Measurements from ENCODE around the gene TFCP2L1.

The TFCP2L1 gene

DNA sequence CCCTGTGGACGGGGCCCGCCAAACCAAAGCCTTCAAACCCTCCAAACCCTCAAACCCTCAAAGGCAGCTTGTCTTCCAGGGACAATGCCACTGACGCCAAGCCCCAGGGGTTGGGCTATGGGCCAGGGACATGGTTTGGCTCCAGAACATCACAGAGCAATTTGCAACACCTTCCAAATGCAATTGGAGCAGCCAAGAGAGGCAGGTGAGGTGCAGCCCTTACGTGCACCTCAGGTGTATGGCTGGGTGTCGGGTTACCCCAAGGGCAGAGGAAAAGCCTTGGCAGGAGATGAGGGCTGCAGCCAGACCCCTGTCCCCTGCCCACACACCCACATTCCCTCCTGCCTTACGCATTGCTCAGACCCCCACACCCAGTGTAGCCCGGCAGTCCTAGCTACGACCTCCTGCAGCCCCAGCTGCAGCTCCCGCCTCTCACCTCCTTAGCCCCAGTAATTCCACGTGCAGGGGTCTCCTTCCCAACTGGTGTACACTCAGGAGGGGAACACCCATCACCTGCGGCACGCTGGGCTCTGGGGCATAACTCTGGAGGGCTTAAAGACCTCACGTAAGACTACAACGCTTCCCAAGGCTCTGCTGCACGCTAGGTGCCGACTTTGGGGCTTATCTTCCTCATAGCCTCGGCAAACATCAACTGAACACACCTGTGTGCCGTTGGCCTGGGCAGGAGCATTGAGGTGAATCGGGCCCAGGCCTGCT lies 88.7 kb downstream of the TFCP2L1 start:
- no peak for DNase-seq (ENCODE audit: low read depth in 2 of 2)

DNA sequence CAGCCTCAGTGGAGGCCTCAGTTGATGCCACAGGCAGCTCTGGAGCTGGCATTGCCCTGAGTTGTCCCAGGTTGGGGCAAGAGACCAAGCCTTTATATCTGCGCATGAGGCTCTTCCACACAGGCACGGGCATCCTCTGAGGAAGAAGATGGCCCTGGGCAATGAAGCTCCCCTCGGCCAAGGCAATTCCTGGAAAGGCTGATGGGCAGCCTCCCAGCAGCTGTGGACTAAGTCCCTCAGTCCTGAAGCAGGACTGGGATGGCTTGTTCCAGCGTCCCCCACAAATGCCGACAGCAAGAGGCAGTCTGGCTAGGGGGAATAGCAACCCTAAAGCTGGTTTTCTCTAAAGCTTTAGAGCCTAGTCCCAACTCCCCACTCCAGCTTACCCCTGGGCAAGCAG lies 90.0 kb downstream of the TFCP2L1 start:
- DNase-seq (ENCODE audit: low read depth in 2 of 2), result no peak

DNA sequence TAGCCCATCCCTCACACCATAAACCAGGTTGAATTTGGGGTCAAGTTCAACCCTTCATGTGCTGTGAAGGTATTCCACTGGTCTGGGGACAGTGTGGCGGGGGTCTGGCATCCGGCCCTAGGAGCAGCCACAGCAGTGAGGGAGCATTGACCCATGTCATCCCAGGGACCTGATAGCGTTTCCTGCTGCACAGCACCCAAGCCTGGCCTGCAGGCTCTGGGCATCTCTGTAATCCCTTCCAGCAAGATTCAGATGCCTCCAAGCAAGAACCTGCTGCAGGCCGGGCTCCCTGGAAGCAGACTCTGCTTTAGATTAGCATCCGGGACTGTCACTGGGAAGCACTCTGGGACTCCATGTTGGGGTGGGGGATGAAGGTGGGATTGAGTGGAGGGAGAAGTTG lies 90.4 kb downstream of the TFCP2L1 start:
- no peak for DNase-seq (ENCODE audit: low read depth in 2 of 2)

DNA sequence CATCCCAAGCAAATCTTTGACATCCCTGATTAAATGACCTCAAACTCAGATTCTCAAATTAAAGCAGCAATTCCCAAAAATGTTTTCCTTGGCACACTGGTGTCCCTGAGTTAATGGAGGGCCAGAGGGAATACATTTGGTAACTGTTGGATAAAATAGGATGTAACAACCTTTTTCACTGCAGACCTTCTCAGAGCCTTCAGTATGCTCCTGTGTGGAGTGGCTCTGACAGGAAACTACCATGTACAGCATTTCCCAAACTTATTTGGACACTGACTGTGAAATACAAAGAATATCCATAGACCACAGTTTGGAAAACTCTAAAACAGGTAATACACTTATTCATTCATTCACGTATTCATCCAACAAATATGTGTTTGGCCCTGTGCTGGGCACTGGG lies 91.8 kb downstream of the TFCP2L1 start:
- DNase-seq (ENCODE audit: low read depth in 2 of 2), result no peak

DNA sequence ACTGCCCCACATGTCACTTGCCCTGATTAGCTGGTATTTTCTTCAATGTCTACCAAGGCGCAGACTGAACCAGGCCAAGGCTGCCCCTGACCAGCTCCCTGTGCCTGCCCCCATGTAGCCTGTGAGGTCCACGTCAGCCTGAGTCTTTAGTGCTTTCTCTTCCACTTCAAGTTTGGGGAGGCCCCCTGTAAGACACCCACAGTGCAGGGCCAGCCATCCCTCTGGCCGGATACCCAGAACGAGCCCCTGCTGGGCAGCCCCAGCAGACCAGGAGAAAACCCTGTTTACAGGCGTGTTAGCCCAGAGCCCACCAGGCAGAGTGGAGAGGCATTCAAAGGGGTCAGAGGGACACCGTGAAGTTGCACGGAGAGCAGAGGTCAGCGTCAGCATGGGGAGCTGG lies 92.4 kb downstream of the TFCP2L1 start:
- DNase-seq (ENCODE audit: low read depth in 2 of 2), result no peak

DNA sequence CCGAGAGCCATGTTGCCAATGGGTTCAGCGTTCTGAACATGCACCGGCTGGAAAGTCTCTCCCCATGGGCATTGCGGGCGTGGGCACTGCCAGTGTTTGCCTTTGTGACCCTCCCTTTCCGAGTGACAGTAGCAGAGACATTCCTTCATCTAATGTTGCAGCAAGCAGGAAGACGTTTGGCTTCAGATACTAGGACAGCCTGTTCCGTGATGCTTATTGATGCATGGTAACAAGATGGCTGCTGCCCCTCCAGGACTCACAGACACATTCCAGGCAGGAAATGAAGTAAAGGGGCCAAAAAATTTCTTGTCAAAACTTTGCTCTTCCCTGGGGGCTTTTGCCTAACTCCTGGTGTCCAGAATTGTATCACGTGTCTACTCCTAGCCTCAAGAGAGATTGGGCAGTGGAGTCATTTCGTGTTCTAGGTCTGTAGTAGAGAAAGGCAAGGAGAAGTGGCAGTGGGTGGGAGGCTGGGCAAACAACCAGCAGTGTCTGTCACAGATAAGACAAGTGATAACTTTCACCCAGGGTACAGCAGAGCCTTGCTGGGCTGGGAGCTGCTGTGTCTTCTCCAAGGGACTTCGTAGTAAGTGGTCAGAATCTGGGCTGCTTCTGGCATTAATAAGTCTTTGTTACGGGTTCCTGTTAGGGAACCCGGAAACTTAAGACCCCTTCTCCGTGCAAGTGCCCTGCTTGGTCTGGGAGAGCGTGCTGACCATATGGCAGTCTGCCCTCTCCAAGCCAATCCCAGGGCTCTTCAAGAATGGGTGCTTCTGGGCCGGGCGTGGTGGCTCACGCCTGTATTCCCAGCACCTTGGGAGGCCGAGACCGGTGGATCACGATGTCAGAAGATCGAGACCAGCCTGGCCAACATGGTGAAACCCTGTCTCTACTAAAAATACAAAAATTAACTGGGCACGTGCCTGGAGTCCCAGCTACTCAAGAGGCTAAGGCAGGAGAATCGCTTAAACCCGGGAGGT lies 93.5 kb downstream of the TFCP2L1 start:
- no peak for DNase-seq (ENCODE audit: low read depth in 2 of 2)

DNA sequence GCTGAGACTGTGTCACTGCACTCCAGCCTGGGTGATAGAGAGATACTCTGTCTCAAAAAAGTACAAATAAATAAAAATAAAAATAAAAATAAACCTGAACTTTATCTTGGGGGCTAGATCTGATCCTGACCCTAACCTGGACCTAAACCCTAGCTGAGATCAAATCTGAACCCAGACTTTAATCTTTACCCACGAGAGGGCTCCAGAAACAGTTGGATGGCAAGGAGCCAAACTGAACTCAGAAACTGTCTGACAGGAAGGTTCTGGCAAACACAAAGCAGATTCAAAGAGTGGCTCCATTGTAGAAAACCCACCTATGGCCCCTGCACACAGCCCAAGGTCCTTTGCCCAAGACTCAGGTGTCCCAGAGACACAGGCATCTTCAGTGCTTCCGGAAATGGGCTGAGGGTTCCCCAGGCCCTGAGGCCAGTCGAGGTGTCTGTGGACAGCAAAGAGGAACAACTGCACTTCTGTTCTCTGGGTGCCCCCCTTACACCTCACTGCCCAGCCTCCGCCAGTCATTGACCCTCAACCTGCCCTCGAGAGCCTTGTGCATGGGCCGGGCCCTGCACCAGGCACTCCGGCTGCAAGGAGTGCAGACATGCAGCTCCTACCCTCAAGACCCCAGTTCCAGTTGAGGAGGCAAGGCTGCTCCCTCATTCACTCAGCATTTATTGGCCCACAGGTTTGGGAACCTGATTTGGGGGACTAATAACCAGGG lies 95.2 kb downstream of the TFCP2L1 start:
- DNase-seq (ENCODE audit: low read depth in 2 of 2), result no peak

DNA sequence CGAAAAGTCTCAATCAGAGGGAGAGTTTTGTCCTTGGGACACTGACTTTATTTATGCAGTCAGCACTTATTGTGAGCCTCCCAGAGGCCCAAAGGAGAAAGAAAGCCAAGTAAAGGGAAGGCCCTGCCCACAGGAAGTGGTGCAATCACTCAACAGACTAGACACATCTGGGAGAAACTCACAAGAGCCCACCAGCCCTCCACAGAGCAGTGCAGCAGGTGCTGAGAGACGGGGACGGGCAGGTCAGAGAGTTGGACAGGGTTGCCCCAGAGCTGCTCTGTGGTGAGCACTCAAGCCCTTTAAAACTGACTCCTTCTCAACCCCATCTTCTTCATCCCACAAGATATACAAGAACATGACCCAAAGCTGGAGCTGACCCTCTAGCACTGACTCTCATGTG lies 96.0 kb downstream of the TFCP2L1 start:
- DNase-seq (ENCODE audit: low read depth in 2 of 2), result no peak

DNA sequence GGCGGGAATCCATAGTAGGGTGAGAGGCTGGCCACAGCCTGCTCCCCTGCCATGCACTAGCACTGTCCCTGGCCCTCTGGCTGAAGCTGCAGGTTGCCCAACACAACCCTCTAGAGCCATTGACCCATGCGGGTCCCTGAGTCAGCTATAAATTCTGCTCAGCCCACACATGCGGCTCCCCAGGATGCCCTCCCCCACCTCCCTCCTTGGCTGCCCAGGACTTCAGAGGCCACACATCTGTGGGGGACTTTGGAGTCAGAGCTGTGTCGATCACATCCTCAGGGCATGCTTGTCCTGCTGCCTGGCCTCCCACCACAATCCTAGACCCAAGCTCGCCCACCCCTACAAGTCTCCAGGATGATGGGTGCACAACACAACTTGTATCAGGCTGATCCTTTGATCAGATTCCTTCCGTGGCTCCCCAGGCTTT lies 97.0 kb downstream of the TFCP2L1 start:
- DNase-seq (ENCODE audit: low read depth in 2 of 2), result no peak

DNA sequence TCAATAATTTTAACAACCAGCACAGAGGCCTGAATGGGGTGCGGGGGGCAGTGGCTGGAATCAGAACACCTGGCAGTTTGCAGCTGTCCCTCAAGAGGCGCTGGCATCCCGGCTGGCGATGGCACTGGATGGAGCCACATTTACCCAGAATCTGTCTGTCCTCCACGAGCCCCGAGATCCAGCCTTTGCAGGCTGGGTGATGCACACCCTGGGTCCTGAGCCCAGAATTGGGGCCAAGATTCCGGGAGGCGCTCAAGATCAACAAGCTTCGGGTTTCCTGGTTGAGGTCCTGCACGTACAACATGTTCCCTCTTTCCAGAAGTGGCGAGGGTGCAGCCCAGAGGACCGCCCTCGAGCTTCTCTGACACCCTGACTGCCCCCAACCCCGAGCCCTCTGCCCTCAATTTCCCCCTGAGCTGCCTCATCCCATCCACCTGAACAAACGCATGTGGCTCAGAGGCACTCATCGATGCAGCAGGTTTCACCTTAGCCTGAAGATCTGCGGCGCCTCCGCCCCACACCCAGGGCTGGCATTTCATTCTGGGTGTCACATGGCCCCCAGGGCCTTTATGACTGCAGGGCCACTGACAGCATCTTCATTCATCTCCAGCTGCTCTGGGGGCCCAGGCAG lies 97.5 kb downstream of the TFCP2L1 start:
- DNase-seq (ENCODE audit: low read depth in 2 of 2), result no peak

DNA sequence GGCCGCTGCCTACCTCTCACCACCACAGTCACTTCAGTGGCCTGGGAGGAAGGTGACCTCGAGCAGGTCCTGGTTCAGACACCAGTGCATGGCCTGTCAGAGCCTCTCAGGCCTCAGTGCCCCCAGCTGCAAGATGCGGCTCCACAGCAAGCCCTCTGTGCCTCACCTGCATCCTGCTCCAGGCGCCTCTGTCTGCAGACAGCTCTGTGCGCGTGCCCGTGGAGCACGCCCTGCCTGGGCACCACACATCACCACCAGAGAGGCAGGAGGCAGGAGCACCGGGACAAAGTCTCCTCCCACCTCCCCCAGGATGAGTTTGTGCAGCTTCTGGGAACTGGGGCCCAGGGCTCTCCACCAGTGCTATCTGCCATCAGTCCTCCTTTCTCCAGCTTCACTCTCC lies 98.7 kb downstream of the TFCP2L1 start:
- DNase-seq (ENCODE audit: low read depth in 2 of 2), result no peak

DNA sequence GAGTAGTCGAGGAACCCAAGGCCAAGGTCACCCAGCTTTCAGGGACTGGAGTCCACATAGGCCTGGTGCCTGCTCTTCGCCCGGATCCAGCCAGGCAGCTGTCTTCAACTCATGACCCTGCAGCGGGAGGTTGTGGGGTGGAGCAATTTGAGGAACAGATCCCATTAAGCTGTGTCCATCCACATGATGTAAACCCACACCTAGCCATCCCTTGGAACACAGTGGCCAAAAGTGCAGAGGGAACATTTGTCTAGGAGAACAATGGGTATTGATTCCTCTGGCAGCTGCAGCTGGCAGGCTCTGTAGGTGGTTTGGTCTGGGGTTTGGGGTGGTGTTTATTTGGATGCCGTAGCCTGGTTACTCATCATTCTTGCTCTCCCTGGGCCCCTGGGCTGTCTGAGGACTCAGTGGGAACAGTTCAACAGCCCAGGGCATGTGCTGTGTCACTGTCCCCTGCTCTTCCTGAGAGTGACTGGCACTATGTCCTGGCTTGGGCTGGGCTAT lies 99.4 kb downstream of the TFCP2L1 start:
- no peak for DNase-seq (ENCODE audit: low read depth in 2 of 2)

DNA sequence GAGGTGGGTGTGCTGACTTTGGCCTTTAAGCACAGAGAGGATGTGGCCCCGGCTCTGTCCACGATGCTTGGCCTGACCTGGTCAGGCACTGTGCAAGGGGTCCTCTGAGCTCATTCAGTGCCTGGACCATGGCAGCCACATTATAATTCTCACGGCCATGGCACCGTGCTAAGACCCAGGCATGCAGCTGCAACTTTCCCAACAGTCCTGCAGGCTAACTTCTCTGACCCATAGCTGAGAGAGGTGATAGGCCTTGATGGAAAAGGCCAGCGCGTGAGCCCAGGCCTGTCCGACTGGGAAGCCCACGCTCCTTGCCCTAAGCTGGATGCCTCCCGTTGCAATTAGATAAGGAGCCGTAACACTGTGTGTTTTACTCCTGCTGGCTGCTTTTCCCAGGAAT lies 99.9 kb downstream of the TFCP2L1 start:
- no peak for DNase-seq (ENCODE audit: low read depth in 2 of 2)

DNA sequence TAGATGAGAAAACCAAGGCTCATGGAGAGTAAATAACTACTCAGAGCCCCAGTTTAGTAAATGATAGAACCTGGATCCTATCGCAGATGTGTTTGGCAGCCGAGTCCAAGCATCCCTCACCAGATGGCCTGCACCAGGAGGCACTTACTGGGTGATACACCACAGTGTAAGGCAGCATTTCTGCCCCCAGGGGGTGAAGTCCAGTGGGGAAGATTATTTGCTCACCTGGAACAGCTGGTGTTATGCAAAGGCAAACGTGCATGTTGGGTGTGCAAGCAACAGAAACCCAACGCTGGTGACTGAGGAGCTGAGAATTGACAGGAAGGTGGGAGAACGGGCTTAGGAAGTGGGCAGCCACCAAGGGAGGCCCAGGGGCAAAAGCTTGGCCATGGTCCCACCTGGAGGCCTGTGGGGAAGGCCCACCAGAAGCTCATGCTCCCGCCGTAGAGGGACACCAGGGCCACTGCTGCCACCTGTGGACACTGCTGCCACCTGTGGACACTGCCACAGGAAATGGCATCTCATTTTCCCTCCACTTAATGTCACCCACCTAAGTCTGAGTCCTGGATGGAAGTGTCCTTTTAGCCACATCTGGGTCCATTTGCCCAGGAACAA lies 100.6 kb downstream of the TFCP2L1 start:
- no peak for DNase-seq (ENCODE audit: low read depth in 2 of 2)

DNA sequence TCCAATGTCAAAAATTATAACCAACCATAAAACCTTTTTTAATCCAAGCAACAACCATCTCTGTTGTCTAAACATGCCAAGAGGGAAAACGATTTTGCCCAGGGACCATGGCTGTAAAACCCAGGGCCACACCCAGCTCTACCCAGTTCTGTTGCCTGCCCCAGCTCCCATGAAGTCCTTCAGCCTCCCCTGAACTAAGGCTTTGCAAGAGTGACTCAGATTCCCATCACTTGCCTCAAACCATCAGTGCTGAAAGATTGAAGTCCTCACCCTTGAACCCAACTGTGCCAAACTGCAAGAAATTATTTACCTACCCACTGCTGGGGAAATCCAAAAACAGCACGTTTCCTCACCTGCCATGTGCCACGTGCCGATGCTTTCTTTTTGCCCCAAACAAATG lies 102.5 kb downstream of the TFCP2L1 start:
- no peak for DNase-seq (ENCODE audit: low read depth in 2 of 2)

DNA sequence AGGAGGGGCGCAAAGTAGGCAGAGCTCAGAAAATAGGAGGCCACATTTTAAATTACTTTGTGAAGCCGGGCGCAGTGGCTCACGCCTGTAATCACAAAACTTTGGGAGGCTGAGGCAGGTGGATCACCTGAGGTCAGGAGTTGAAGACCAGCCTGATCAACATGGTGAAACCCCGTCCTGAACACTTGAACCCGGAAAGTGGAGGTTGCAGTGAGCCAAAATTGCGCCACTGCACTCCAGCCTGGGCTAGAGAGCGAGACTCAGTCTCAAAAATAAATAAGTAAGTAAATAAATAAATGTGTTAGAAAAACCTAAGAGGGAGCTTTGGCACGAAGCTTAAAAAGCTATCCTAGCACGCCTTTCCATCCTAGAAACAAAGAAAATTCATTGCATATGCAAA lies 105.5 kb downstream of the TFCP2L1 start:
- DNase-seq (ENCODE audit: low read depth in 2 of 2), result no peak

DNA sequence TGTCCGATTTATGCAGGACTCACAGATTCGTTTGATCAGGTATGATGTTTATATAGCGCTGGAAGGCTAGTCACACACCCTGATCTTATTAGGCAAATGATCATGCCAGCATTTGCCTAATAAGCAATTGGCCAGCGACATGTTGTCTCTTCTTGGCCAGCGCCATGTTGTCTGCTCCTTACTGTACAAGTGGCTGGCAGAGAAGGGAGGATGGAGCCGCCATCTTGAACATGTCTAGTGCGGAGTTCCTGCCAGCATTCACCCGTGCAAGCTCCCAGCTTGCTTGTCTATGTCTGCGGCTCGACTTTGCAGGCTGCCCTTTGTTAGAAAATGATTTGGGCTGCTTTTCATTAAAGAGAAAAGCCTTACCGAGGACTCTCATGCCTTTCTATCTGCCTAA lies 106.3 kb downstream of the TFCP2L1 start:
- DNase-seq (ENCODE audit: low read depth in 2 of 2), result no peak

DNA sequence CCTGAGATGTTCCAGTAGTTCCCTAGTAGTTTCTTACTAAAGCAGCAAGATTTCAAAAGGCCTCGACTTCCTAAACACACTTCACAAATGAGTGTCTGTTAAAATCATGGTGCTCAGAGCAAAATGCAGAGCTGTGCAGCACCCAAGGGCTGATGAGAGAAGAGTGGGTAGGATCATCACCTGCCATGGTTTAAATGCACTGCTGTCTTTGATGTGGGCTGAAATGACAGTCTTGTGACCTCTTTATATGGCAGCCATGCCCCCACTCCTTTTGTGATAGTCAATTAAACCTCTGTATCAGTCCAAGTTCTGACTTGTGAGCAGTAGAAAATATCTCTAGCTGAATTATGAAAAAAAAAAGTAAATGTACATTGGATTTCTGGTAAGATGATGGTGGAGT lies 107.1 kb downstream of the TFCP2L1 start:
- DNase-seq (ENCODE audit: low read depth in 2 of 2), result no peak

DNA sequence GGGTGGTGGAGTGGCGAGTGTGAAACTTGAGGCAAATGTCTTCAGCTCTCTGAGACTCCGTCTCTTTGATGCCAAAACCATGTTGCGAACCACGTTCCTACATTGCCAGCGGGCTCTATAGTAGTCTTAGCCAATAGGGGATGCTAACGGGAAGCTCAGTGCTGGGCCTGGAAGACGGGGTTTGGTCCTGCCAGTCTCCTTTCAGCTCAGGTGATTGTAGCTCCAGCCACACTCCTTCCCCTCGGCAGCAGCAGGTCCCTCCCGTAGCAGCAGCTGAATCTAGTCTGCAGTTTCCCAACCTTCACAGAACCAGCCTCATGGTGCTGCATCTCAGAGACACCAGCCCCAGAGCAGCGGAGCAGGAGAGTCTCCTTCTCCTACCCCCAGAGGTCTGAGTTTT lies 109.7 kb downstream of the TFCP2L1 start:
- DNase-seq (ENCODE audit: low read depth in 2 of 2), result no peak

DNA sequence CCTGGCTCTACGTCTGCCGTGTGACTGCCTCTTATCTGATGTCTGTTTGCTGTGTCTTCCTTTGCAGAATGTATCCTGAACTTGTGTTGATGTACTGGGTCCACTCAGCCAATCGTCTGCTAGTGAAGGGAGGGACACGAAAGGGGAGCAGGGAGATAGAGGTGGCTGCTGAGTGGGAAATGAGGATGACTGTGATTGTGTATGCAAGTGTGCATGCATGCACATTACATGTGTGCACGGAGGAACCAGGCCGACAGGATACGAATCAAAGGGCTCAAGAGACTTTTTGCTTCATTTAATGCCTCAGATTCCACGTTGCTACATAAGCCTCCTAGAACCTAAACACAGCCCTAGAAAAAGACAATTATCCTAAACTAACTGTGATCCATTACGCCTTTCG lies 111.2 kb downstream of the TFCP2L1 start:
- DNase-seq (ENCODE audit: low read depth in 2 of 2), result no peak

DNA sequence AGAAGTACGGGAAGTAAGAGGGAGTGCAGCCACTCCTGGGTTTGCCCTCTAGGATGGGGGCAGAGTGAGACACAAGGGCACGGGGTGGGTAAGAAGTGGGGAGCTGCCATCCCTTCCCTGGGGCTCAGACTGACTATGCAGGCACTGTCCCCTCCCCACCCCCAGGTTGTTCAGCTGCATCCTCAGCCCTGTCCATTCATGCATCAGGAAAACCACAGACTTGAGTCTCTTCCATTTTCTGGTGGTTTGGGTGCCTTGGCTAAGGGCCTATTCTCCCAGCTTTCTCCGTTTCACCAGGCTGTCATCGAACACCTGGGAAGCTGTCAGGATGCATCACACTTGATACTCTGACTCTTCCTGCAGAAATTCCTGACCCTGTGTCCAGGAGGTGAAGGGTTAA lies 111.9 kb downstream of the TFCP2L1 start:
- no peak for DNase-seq (ENCODE audit: low read depth in 2 of 2)

Data from stimulated activated CD8-positive, alpha-beta memory T cell treated with anti-CD3 and anti-CD28 coated beads, Interleukin-15, amount 100 ng/mL, for 48 hours (primary cell).